Uterus (tissue), 2 donors: Measurements from ENCODE around the gene TMED8.

Experiments used
- CTCF ChIP-seq, 4 experiments: fragments of 200-600 bp in 2 of 4; fragments of 450-650 bp in 2 of 4; sonication (generic) in 2 of 4; IDR thresholded peaks; one replicate each; pipeline ENCODE4 v1.5.1; 2016 to 2019; ENCODE audit warnings: antibody characterized with exemption in 4 of 4, mild to moderate bottlenecking in 2 of 4, moderate library complexity in 1 of 4
- POLR2A ChIP-seq, 2 donors: fragments of 450-650 bp; IDR thresholded peaks; one replicate each; pipeline ENCODE4 v1.6.1; 2016; ENCODE audit warnings: antibody characterized with exemption in 2 of 2, mild to moderate bottlenecking in 1 of 2, moderate library complexity in 1 of 2

DNA sequence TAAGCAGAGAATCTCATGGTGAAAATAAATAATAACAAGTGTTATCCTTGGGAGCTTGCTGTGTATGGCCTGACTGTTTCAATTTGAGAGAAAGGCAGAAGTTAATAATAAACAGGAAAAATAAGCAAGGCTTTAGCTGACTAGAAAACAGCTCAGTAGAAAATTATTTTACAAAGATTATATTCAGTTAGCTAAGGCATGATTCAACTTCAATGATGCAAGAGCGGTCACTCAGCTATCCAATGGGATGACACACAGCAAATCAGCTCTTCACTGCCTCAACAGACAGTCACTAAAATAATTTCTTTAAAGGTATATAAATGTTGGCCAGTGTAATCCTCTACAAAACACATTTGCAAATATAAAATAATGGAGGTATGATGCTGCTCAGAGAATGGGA, 37.5 kb downstream of the TMED8 start:
- TF ChIP-seq CTCF (IDR thresholded peaks at IDR 0.05) (no peak), POLR2A (IDR thresholded peaks at IDR 0.05) (no peak)
